KMS-11 (cell line): Measurements from ENCODE around the gene ABITRAM.

Experiments
- H2AFZ ChIP-seq: fragments of 200-600 bp; sonication (generic); 2 replicates; pipeline ENCODE4 v1.6.1; 2016; ENCODE audit warnings: antibody characterized with exemption, mixed run types, low read depth
- H3K27ac ChIP-seq: fragments of 200-600 bp; sonication (generic); 2 replicates; pipeline ENCODE4 v1.6.1; 2016; ENCODE audit warnings: mild to moderate bottlenecking, mixed run types
- H3K27me3 ChIP-seq: fragments of 200-600 bp; sonication (generic); 2 replicates; pipeline ENCODE4 v1.6.1; 2017; ENCODE audit warnings: mild to moderate bottlenecking, low read depth, mixed run types, moderate library complexity; ENCODE audit not compliant: insufficient read depth
- H3K36me3 ChIP-seq: fragments of 200-600 bp; sonication (generic); 2 replicates; pipeline ENCODE4 v1.6.1; 2017; ENCODE audit warnings: mild to moderate bottlenecking, mixed run types; ENCODE audit not compliant: insufficient read depth
- H3K4me1 ChIP-seq: fragments of 200-600 bp; sonication (generic); 2 replicates; pipeline ENCODE4 v1.6.1; 2016; ENCODE audit warnings: mild to moderate bottlenecking, low read depth, mixed run types; ENCODE audit not compliant: poor library complexity, severe bottlenecking
- H3K4me2 ChIP-seq: fragments of 200-600 bp; sonication (generic); 2 replicates; pipeline ENCODE4 v1.7.0; 2016; ENCODE audit warnings: mild to moderate bottlenecking, mixed run types
- H3K4me3 ChIP-seq: fragments of 200-600 bp; sonication (generic); IDR thresholded peaks from 2 replicates; pipeline ENCODE4 v1.6.1; 2017; ENCODE audit warnings: low read depth, low read length, mixed read lengths; ENCODE audit not compliant: insufficient read depth
- H3K79me2 ChIP-seq: fragments of 200-600 bp; sonication (generic); 2 replicates; pipeline ENCODE4 v1.6.1; 2016; ENCODE audit warnings: low read depth, mixed run types; ENCODE audit not compliant: insufficient read depth
- H3K9ac ChIP-seq: fragments of 200-600 bp; sonication (generic); 2 replicates; pipeline ENCODE4 v1.6.1; 2016; ENCODE audit warnings: mild to moderate bottlenecking, mixed run types
- H4K20me1 ChIP-seq: fragments of 200-600 bp; sonication (generic); 2 replicates; pipeline ENCODE4 v1.6.1; 2016; ENCODE audit warnings: mild to moderate bottlenecking, mixed run types; ENCODE audit not compliant: insufficient read depth
- CTCF ChIP-seq: fragments of 200-600 bp; sonication (generic); conservative IDR thresholded peaks from 2 replicates; pipeline ENCODE4 v1.6.1; 2017; ENCODE audit warnings: low read depth, mild to moderate bottlenecking, antibody characterized with exemption, low read length, moderate library complexity, mixed read lengths

ABITRAM gene

GRCh38 chr9:108933718-108934322, 380 bp upstream of the ABITRAM start, which contains the start of gene ELP1:
ELP1 (minus strand) TSS chr9:108934124; CDS start chr9:108931146, 2,978 bp downstream.
- TF ChIP-seq CTCF: no peak
- H3K4me3 ChIP-seq: no peak within 1 kb of the TSS
- H3K4me2 ChIP-seq: peak within 1 kb of the TSS; percentile 95
- H2AFZ ChIP-seq: peak within 1 kb of the TSS; percentile 98
- peak within 1 kb of the TSS; percentile 66 for H3K9ac ChIP-seq
- no peaks in the 10 kb centered on the region for H3K27me3 ChIP-seq
- peak within 1 kb of the TSS; percentile 68 for H3K27ac ChIP-seq
- no peaks in the 10 kb centered on the region for H4K20me1 ChIP-seq
- H3K79me2 ChIP-seq: peaks cover 35% of the 10 kb centered on the region; the same call in 1 of the 2 replicates
- H3K4me1 ChIP-seq: peaks cover 20% of the 10 kb centered on the region
- H3K36me3 ChIP-seq: 0 out of 2 replicates have a peak, but pooled peaks cover 3% of the 10 kb centered on the region

GRCh38 chr9:108937561-108938305, 3.5 kb downstream of the ABITRAM start:
- Histone ChIP-seq H3K4me2 (no peak overlapping the region), H3K36me3 (0 out of 2 replicates have a peak, but pooled peaks cover 2% of the 10 kb centered on the region), H3K9ac (no peak overlapping the region), H4K20me1 (no peaks in the 10 kb centered on the region), H3K27me3 (no peaks in the 10 kb centered on the region), H3K27ac (no peak overlapping the region), H3K79me2 (peaks cover 16% of the 10 kb centered on the region; the same call in 1 of the 2 replicates), H3K4me1 (peaks cover 10% of the 10 kb centered on the region), H2AFZ (no peak overlapping the region), H3K4me3 (no peak overlapping the region)
- TF ChIP-seq CTCF: no peak

GRCh38 chr9:108939975-108940374, 5.8 kb downstream of the ABITRAM start:
- no peaks in the 10 kb centered on the region for H3K27me3 ChIP-seq
- H3K36me3 ChIP-seq: 0 out of 2 replicates have a peak, but pooled peaks cover 6% of the 10 kb centered on the region
- H3K4me2 ChIP-seq: no peak overlapping the region
- peaks cover 9% of the 10 kb centered on the region; the same call in 1 of the 2 replicates for H3K79me2 ChIP-seq
- no peak overlapping the region for H3K9ac ChIP-seq
- H3K4me3 ChIP-seq: no peak overlapping the region
- no peak overlapping the region for H2AFZ ChIP-seq
- TF ChIP-seq CTCF: no peak
- H4K20me1 ChIP-seq: no peaks in the 10 kb centered on the region
- H3K4me1 ChIP-seq: peaks cover 8% of the 10 kb centered on the region
- no peak overlapping the region for H3K27ac ChIP-seq

- no peaks in the 10 kb centered on the region for H3K79me2 ChIP-seq
- no peak overlapping the region for H3K4me2 ChIP-seq
- no peaks in the 10 kb centered on the region for H3K36me3 ChIP-seq
- H3K4me1 ChIP-seq: peaks cover 5% of the 10 kb centered on the region
- TF ChIP-seq CTCF: no peak
- H3K4me3 ChIP-seq: no peak overlapping the region
- no peaks in the 10 kb centered on the region for H3K27me3 ChIP-seq
- H3K9ac ChIP-seq: no peak overlapping the region
- no peaks in the 10 kb centered on the region for H4K20me1 ChIP-seq
- no peak overlapping the region for H3K27ac ChIP-seq
- no peak overlapping the region for H2AFZ ChIP-seq
These were observed 16.0 kb downstream of the ABITRAM start for GRCh38 chr9:108950168-108950567.
